Epithelial cell of esophagus (primary cell): ENCODE measurements around the gene BBX.

ENCODE experiments used
- DNase-seq: peaks from one replicate; pipeline ENCODE4 v3.0.0; 2010; ENCODE audit warnings: low read depth
- H3K4me3 ChIP-seq: 2 replicates; pipeline ENCODE4 v1.5.1; 2011; ENCODE audit warnings: mild to moderate bottlenecking, low read length, control low read depth
- CTCF ChIP-seq: IDR thresholded peaks from 2 replicates; pipeline ENCODE4 v1.5.1; 2011; ENCODE audit warnings: low read depth, mild to moderate bottlenecking, low read length, control low read depth, inconsistent platforms; ENCODE audit not compliant: insufficient read depth; ENCODE audit errors: missing control alignments

The BBX gene

GRCh38 chr3:107596639-107597038 is 73.9 kb downstream of the BBX start:
- no peak overlapping the region for H3K4me3 ChIP-seq
- TF ChIP-seq CTCF, result no peak
- no peak for DNase-seq

GRCh38 chr3:107598926-107599771 is 76.4 kb downstream of the BBX start:
- DNase-seq, result peak; percentile 42

GRCh38 chr3:107599772-107600145 is 77.0 kb downstream of the BBX start:
- no peak for DNase-seq
- no peak overlapping the region for H3K4me3 ChIP-seq
- TF ChIP-seq CTCF, result no peak

More at GRCh38 chr3:107598926-107599771, 76.4 kb downstream of the BBX start:
- H3K4me3 ChIP-seq, result peak overlapping the region; percentile 32
- no peak for TF ChIP-seq CTCF

GRCh38 chr3:107600780-107601179 is 78.0 kb downstream of the BBX start:
- no peak overlapping the region for H3K4me3 ChIP-seq
- DNase-seq, result no peak
- no peak for TF ChIP-seq CTCF

GRCh38 chr3:107604057-107604822 is 81.5 kb downstream of the BBX start:
- no peak for DNase-seq
- no peak for TF ChIP-seq CTCF
- H3K4me3 ChIP-seq, result no peak overlapping the region

GRCh38 chr3:107611775-107612469 is 89.2 kb downstream of the BBX start:
- TF ChIP-seq CTCF, result no peak
- H3K4me3 ChIP-seq, result no peak overlapping the region
- DNase-seq, result no peak
